K562 (cell line): Measurements from ENCODE around the gene KRT5. TPM values are rescaled to one million over a fixed set of nuclear protein-coding genes. Genes with fewer than 3 reads are reported as not detected.

Experiments
- ATAC-seq: fragments of 200-7000 bp; cut with Tn5 transposase; 3 replicates; pipeline ENCODE4 v1.9.1; 2020; ENCODE audit warnings: moderate library complexity
- BruUV-seq: library from RNA; stranded (reverse); fragments of 400-500 nt; replicated peaks from 2 replicates; lab custom pipeline; 2021; lab: Mats Ljungman, UMichigan
- CTCF ChIA-PET: fragments of 300-600 bp; formaldehyde crosslinking; extraction: SDS; loops from one replicate; lab custom pipeline; 2021; ENCODE audit warnings: low intra/inter-chr PET ratio; lab: Yijun Ruan, JAX
- POLR2A ChIA-PET: fragments of 300-600, 350-650 bp; sonication (Branson Sonifier 250); formaldehyde crosslinking; extraction: SDS; loops from one replicate; lab custom pipeline; 2021; ENCODE audit warnings: antibody characterized with exemption, inconsistent platforms; lab: Yijun Ruan, JAX
- DNase-seq, 4 experiments: peaks; one replicate each; pipeline versions ENCODE4 v3.0.0 to v3.0.0-alpha.2; 2011 to 2018; ENCODE audit warnings: low spot score in 3 of 4, mixed read lengths in 3 of 4; ENCODE audit errors: extremely low read depth in 1 of 4
- FAIRE-seq: peaks from 2 replicates; lab custom pipeline; 2011; peaks lifted over from hg19 to GRCh38; lab: Jason Lieb, UNC
- H2AFZ ChIP-seq: 2 replicates; pipeline ENCODE4 v1.6.0; 2011; ENCODE audit warnings: low read depth, low read length, control low read depth, inconsistent platforms
- H3K27ac ChIP-seq: fragments of 200-600 bp; 3 replicates; pipeline ENCODE4 v1.8.0; 2011; ENCODE audit warnings: low read depth, mild to moderate bottlenecking, control low read depth, inconsistent platforms, low read length, moderate library complexity, mixed read lengths; ENCODE audit errors: extremely low read depth
- H3K27me3 ChIP-seq, 2 experiments: fragments of 300-600 bp in 1 of 2; 2 replicates in 1 of 2; 3 replicates in 1 of 2; pipeline versions ENCODE4 v1.6.0 to v1.8.0; 2011; ENCODE audit warnings: inconsistent platforms in 2 of 2, low read length in 2 of 2, mild to moderate bottlenecking in 1 of 2, mixed read lengths in 1 of 2, moderate library complexity in 1 of 2; ENCODE audit not compliant: control insufficient read depth in 2 of 2, insufficient read depth in 2 of 2
- H3K36me3 ChIP-seq: fragments of 300-600 bp; 3 replicates; pipeline ENCODE4 v1.8.0; 2011; ENCODE audit warnings: mild to moderate bottlenecking, low read length, inconsistent platforms; ENCODE audit not compliant: control insufficient read depth, insufficient read depth
- H3K4me1 ChIP-seq, 2 experiments: fragments of 200-600 bp in 1 of 2; replicated peaks in 1 of 2; 2 replicates in 1 of 2; 3 replicates in 1 of 2; pipeline versions ENCODE4 v1.5.1 to v1.8.0; 2011; ENCODE audit warnings: inconsistent platforms in 2 of 2, low read length in 2 of 2, mild to moderate bottlenecking in 1 of 2, mixed read lengths in 1 of 2, moderate library complexity in 1 of 2; ENCODE audit not compliant: control insufficient read depth in 2 of 2, insufficient read depth in 2 of 2
- H3K4me2 ChIP-seq: 2 replicates; pipeline ENCODE4 v1.6.1; 2011; ENCODE audit warnings: low read length, control low read depth, inconsistent platforms, mixed read lengths; ENCODE audit not compliant: insufficient read depth
- H3K4me3 ChIP-seq: fragments of 200-600 bp; sonication (generic), shearing (Covaris generic); 2 replicates; pipeline ENCODE4 v1.5.1; 2016; ENCODE audit warnings: control low read depth, inconsistent platforms
- H3K79me2 ChIP-seq: fragments of 200-600 bp; 3 replicates; pipeline ENCODE4 v1.8.0; 2011; ENCODE audit warnings: low read length, inconsistent platforms; ENCODE audit not compliant: control insufficient read depth, insufficient read depth
- H3K9ac ChIP-seq, 2 experiments: 2 replicates each; pipeline versions ENCODE4 v1.6.0 to v1.6.1; 2011; ENCODE audit warnings: low read depth in 2 of 2, low read length in 2 of 2, control low read depth in 1 of 2, inconsistent platforms in 1 of 2, mild to moderate bottlenecking in 1 of 2, mixed read lengths in 1 of 2; ENCODE audit not compliant: insufficient read depth in 1 of 2
- H3K9me1 ChIP-seq: one replicate; pipeline ENCODE4 v1.6.0; 2011; ENCODE audit warnings: inconsistent platforms, mild to moderate bottlenecking, low read length, moderate library complexity; ENCODE audit not compliant: control insufficient read depth, insufficient read depth
- H3K9me3 ChIP-seq: replicated peaks from 2 replicates; pipeline ENCODE4 v1.5.1; 2011; ENCODE audit warnings: low read depth, low read length, inconsistent platforms; ENCODE audit not compliant: control insufficient read depth, insufficient read depth
- H4K20me1 ChIP-seq: replicated peaks from 2 replicates; pipeline ENCODE4 v1.6.1; 2011; ENCODE audit warnings: low read length, inconsistent platforms, mixed read lengths; ENCODE audit not compliant: control insufficient read depth, insufficient read depth
- BDP1 ChIP-seq: IDR thresholded peaks from 3 replicates; pipeline ENCODE4 v1.6.1; 2011; ENCODE audit not compliant: insufficient read length, insufficient read depth
- CC2D1A ChIP-seq: fragments of 450-650 bp; IDR thresholded peaks from 2 replicates; pipeline ENCODE4 v1.6.1; 2017; ENCODE audit warnings: mild to moderate bottlenecking
- CCNT2 ChIP-seq: IDR thresholded peaks from 2 replicates; pipeline ENCODE4 v1.6.1; 2011; ENCODE audit warnings: borderline replicate concordance, low read depth, mild to moderate bottlenecking, moderate library complexity, mixed read lengths, low read length; ENCODE audit not compliant: insufficient read length; ENCODE audit errors: extremely low read depth
- DDX20 ChIP-seq: fragments of 450-650 bp; IDR thresholded peaks from 2 replicates; pipeline ENCODE4 v1.6.1; 2016; ENCODE audit warnings: missing genetic modification characterization, low read depth, mild to moderate bottlenecking, missing compliant biosample characterization, moderate library complexity
- GABPA ChIP-seq: fragments of 200-800 bp; sonication (Bioruptor generic); conservative IDR thresholded peaks from 2 replicates; pipeline ENCODE4 v1.6.1; 2016; ENCODE audit warnings: low read depth, missing genetic modification characterization, missing compliant biosample characterization
- GABPB1 ChIP-seq: sonication (generic); formaldehyde crosslinking; IDR thresholded peaks from 2 replicates; pipeline ENCODE4 v1.8.0; 2022; ENCODE audit warnings: mild to moderate bottlenecking, missing genetic modification reagents
- GTF2E2 ChIP-seq: fragments of 200-800 bp; sonication (Bioruptor generic); IDR thresholded peaks from 2 replicates; pipeline ENCODE4 v1.6.1; 2016; ENCODE audit warnings: missing genetic modification characterization, missing compliant biosample characterization
- HMGN3 ChIP-seq: IDR thresholded peaks from 2 replicates; pipeline ENCODE4 v1.6.1; 2011; ENCODE audit warnings: borderline replicate concordance, low read depth, mild to moderate bottlenecking, mixed read lengths, low read length; ENCODE audit not compliant: insufficient read length; ENCODE audit errors: extremely low read depth
- LEF1 ChIP-seq: fragments of 450-650 bp; IDR thresholded peaks from 2 replicates; pipeline ENCODE4 v1.6.1; 2016; ENCODE audit warnings: mild to moderate bottlenecking
- MXD1 ChIP-seq: fragments of 250-450 bp; sonication (Bioruptor Pico); IDR thresholded peaks from 2 replicates; pipeline ENCODE4 v1.8.0; 2021; ENCODE audit warnings: borderline replicate concordance, mild to moderate bottlenecking, moderate library complexity; ENCODE audit not compliant: poor library complexity, severe bottlenecking
- RBM17 ChIP-seq: fragments of 200-400 bp; formaldehyde crosslinking; IDR thresholded peaks from 2 replicates; pipeline ENCODE4 v1.6.1; 2017; ENCODE audit warnings: low read depth, mild to moderate bottlenecking, low read length, borderline replicate concordance
- SMAD1 ChIP-seq: fragments of 150-350 bp; IDR thresholded peaks from 2 replicates; pipeline ENCODE4 v1.6.1; 2014; ENCODE audit warnings: low read length, low read depth; ENCODE audit not compliant: partially characterized antibody
- THRB ChIP-seq: fragments of 450-650 bp; formaldehyde crosslinking; conservative IDR thresholded peaks from 2 replicates; pipeline ENCODE4 v1.4.0; 2022; ENCODE audit warnings: mild to moderate bottlenecking, missing genetic modification characterization
- YY1 ChIP-seq, 3 experiments: IDR thresholded peaks; 2 replicates each; pipeline ENCODE4 v1.6.1; 2011; ENCODE audit warnings: low read length in 2 of 3, mild to moderate bottlenecking in 2 of 3, moderate library complexity in 2 of 3, borderline replicate concordance in 1 of 3, control low read depth in 1 of 3, low read depth in 1 of 3; ENCODE audit not compliant: insufficient read depth in 3 of 3, insufficient replicate concordance in 2 of 3, control insufficient read depth in 1 of 3, insufficient read length in 1 of 3; ENCODE audit errors: extremely low read depth in 1 of 3
- ZNF354B ChIP-seq: fragments of 250-450 bp; sonication (Bioruptor Pico); IDR thresholded peaks from 2 replicates; pipeline ENCODE4 v1.4.0; 2020
- ZNF77 ChIP-seq: fragments of 250-450 bp; sonication (Bioruptor Pico); IDR thresholded peaks from 2 replicates; pipeline ENCODE4 v1.5.0; 2020
- ZNF780A ChIP-seq: fragments of 250-450 bp; sonication (Bioruptor Pico); IDR thresholded peaks from 2 replicates; pipeline ENCODE4 v1.5.0; 2021; ENCODE audit warnings: mild to moderate bottlenecking
- ZNF830 ChIP-seq: fragments of 250-450 bp; sonication (Bioruptor Pico); IDR thresholded peaks from 2 replicates; pipeline ENCODE4 v1.5.0; 2021; ENCODE audit warnings: mild to moderate bottlenecking
- WGBS: fragments of 100-300 bp; shearing (Covaris generic); methylation state at CpG from one replicate; pipeline ENCODE4 v1.1.6; 2016; ENCODE audit warnings: low coverage, mixed read lengths; ENCODE audit not compliant: insufficient coverage; ENCODE audit errors: missing lambda C conversion rate; 5-methylcytosine and 5-hydroxymethylcytosine counted together
- in situ Hi-C: fragments of 300-500 bp; cut with MboI; formaldehyde crosslinking; loops from 4 replicates; pipeline ENCODE4 v1.15.0; 2018; ENCODE audit warnings: inconsistent platforms, mixed read lengths
- intact Hi-C: fragments of 100-400 bp; cut with micrococcal nuclease; formaldehyde crosslinking; loops from 2 replicates; pipeline ENCODE4 v1.14.2; 2022
- polyA plus RNA-seq, 8 experiments: library from polyadenylated mRNA; depleted of rRNA in 4 of 8; stranded (reverse) in 5 of 8; unstranded in 3 of 8; fragments of >200 nt; fragmentation: Nextera tagmentation in 2 of 8; fragmentation: Illumina TruSeq in 1 of 8; extraction: Ambion mirVana in 2 of 8; extraction: Trizol in 1 of 8; gene quantifications; 2 replicates each; pipeline versions ENCODE4 v1.2.1 to v1.2.3, GENCODE V29; 2011 to 2014; ENCODE audit warnings: inconsistent platforms in 1 of 8, missing spikeins in 1 of 8
- total RNA-seq, 7 experiments: library from RNA; depleted of rRNA in 6 of 7; stranded (reverse); fragments of >200 nt in 6 of 7; fragmentation: Illumina TruSeq in 2 of 7; extraction: Trizol in 2 of 7; gene quantifications; 2 replicates each; pipeline versions ENCODE4 v1.2.1 to v1.2.3, GENCODE V29; 2011 to 2021; ENCODE audit warnings: low replicate concordance in 1 of 7

Gene KRT5
- total and polyA plus RNA-seq, 9 of the 15 experiments (the other 6 are each of a cell fraction or from before 2014, with no cell fraction given) = 0.32 TPM; not detected in 8

- TF ChIP-seq YY1 (IDR thresholded peaks at IDR 0.05; ENCODE audit: borderline replicate concordance in 1 of 3, control insufficient read depth in 1 of 3, extremely low read depth in 1 of 3, insufficient read depth in 3 of 3, insufficient read length in 1 of 3, insufficient replicate concordance in 2 of 3, low read depth in 1 of 3, low read length in 2 of 3) (no peak), SMAD1 (no peak), CCNT2 (no peak), ZNF780A (no peak), RBM17 (no peak)
These were observed 16.9 kb upstream of the KRT5 start (continued) for GRCh38 chr12:52537101-52537500.

- DNase-seq (no peak), ATAC-seq (no peak), FAIRE-seq (no peak)
- peaks cover 7 to 30% of the 10 kb centered on the region in 2 experiments; a peak in 4 of 5 replicates for H3K27me3 ChIP-seq
- 0% methylated on average over 1 of the region's 1 CpG for WGBS
- no peak overlapping the region for H3K9ac ChIP-seq
- ChIA-PET CTCF (no interaction called here), POLR2A (no interaction called here)
- H4K20me1 ChIP-seq = no peaks in the 10 kb centered on the region; the same call in 1 of the 2 replicates
- H3K79me2 ChIP-seq = no peaks in the 10 kb centered on the region
- no peaks in the 10 kb centered on the region for H3K9me1 ChIP-seq
- H3K27ac ChIP-seq = no peak overlapping the region
- H2AFZ ChIP-seq = no peak overlapping the region
- intact Hi-C loops (no loop called here), in situ Hi-C loops (no loop called here)
- no peaks in the 10 kb centered on the region for H3K4me1 ChIP-seq
- H3K4me3 ChIP-seq = no peak overlapping the region
- H3K36me3 ChIP-seq = no peaks in the 10 kb centered on the region
- H3K9me3 ChIP-seq = no peaks in the 10 kb centered on the region
- H3K4me2 ChIP-seq = no peak overlapping the region
- BruUV-seq = no TSS peak
- TF ChIP-seq ZNF354B (CRISPR knock-in tag) (no peak), BDP1 (no peak), GABPB1 (CRISPR knock-in tag) (no peak), LEF1 (no peak), ZNF830 (no peak), HMGN3 (no peak), CC2D1A (no peak), DDX20 (tag) (no peak), ZNF780A (no peak), GTF2E2 (tag) (no peak), THRB (CRISPR knock-in tag) (no peak), MXD1 (CRISPR knock-in tag) (no peak), GABPA (tag) (no peak), ZNF77 (CRISPR knock-in tag) (no peak)
These were observed 15.4 kb upstream of the KRT5 start for GRCh38 chr12:52535574-52535973.
